Ramos (cell line): ENCODE data around the gene LRRC4C.
"Not testable (repeated sequence)": the region's sequence is repeated elsewhere in the genome, so short reads cannot be mapped to it uniquely, and the experiment has no call there.

Experiments used
- in situ Hi-C: fragments of 300-500 bp; cut with MboI; formaldehyde crosslinking; loops from one replicate; pipeline ENCODE4 v1.14.3; 2022; ENCODE audit warnings: low sequenced_read_pairs; ENCODE audit not compliant: unreplicated experiment

LRRC4C gene

DNA sequence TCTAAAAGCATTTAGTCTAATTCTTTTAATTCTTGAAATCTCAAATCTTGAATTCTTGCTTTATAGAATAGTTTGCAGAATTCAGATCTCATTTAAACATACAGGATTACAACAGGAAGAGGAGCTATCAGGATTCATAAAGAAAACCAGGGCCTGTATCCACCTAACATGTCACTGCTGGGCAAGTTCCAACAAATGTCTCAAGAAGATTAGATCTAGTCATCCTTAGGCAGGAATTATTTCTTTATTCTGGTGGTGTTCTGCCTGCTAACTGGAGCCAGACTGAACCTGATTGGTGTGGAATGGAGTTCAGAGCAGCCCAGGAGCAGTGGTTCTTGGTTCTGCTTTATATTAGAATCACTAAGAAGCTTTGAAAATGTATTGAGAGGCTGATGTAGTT, 500.7 kb downstream of the LRRC4C start:
- in situ Hi-C loops, result no loop called here

- in situ Hi-C loops, result no loop called here
Observed at GRCh38 chr11:40952479-40952878, 507.0 kb downstream of the LRRC4C start.

GRCh38 chr11:40938002-40938401, 521.5 kb downstream of the LRRC4C start:
- in situ Hi-C loops, result no loop called here

- in situ Hi-C loops, result no loop called here
Observed at GRCh38 chr11:40924915-40925314, 534.5 kb downstream of the LRRC4C start.

GRCh38 chr11:40921246-40921645, 538.2 kb downstream of the LRRC4C start:
- in situ Hi-C loops, result no loop called here

GRCh38 chr11:40910774-40911173, 548.7 kb downstream of the LRRC4C start:
- in situ Hi-C loops, result not testable (repeated sequence)

- in situ Hi-C loops, result no loop called here
Observed at GRCh38 chr11:40894501-40894900, 565.0 kb downstream of the LRRC4C start.

DNA sequence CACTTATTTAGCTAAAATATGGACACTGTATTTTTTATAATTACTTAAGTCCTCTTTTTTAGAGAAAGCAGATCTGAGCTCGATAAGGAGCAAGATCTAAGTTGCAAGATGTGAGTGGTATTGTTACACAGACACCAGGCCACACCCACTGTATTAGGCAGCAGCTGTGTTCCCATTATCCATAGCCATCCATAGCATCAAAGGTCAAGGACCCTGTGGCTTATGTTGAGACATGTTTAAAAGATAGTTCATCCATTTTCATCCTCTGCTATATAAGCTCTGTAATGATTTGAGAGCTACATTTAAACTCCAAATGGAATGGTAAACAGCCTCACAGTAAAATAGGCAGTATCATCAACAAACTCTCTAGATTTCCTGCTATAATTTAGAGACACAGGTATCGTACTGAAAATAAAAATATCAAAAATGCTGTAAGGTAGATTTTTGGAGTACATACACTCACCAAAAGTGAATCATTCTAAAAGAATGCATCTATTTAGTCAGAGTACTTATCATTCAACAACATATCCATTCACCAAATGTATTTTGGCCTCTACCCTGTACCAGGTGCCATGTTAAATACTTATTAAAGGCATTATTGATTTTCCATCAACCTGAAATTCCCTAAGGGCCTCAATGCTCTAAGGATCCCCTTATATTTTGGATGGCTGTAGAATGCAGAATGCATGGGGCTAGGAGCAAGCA, 574.0 kb downstream of the LRRC4C start:
- in situ Hi-C loops, result no loop called here

- in situ Hi-C loops, result no loop called here
Observed at GRCh38 chr11:40882301-40882700, 577.2 kb downstream of the LRRC4C start.

- in situ Hi-C loops, result no loop called here
Observed at GRCh38 chr11:40879911-40880310, 579.5 kb downstream of the LRRC4C start.

DNA sequence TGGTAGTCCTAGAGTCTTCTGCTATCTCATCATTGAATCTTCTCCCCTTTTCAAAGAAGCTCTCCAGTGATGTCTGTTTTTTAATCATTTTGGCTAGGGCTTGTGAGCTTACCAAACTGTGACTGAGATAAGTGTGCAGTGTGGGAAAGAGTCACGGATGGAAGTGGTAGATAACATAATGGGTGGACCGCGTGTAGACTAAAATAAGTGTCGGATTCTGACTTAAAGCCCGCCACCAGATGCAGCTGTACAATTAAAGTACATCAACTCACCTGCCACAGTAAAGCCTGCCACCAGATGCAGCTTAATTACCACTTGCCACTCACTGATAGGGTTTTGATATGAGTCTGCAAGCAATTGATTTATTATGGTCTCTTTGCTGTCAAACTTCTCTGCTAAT, 581.5 kb downstream of the LRRC4C start:
- in situ Hi-C loops, result no loop called here

- in situ Hi-C loops, result no loop called here
Observed at GRCh38 chr11:40877256-40877655, 582.2 kb downstream of the LRRC4C start.

DNA sequence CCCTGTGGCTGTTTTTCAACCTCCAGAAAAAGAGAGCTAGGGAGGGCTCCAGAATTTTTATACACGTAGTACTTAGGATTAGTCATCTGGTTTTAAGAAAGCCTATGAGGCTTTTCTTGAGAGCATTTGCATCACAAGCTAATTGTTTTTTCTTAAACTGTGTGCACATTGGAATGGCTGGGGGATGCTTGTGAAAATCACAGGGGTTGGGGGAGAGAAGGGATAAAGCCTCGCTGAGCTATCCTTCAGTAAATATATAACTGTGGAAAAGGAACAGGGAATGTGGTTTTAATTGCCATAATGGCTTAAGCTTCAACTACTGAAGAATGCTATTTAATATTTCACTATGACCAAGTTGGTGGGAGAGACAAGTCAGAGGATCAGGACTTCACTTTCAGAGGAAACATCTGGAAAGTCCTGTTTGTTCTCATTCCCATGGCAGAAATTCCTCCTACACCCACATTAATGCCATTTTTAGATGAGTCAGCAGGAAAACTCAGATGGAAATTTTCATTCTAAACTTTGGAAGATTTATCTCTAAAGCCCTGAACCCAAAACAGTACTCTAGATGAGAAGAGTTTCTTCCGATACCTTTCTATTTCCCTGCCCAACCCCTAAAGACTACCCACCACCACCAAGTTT, 591.3 kb downstream of the LRRC4C start:
- in situ Hi-C loops, result no loop called here

GRCh38 chr11:40857754-40858153, 601.7 kb downstream of the LRRC4C start:
- in situ Hi-C loops, result not testable (repeated sequence)

GRCh38 chr11:40842750-40843339, 616.6 kb downstream of the LRRC4C start:
- in situ Hi-C loops, result no loop called here

GRCh38 chr11:40841231-40841630, 618.2 kb downstream of the LRRC4C start:
- in situ Hi-C loops, result no loop called here

DNA sequence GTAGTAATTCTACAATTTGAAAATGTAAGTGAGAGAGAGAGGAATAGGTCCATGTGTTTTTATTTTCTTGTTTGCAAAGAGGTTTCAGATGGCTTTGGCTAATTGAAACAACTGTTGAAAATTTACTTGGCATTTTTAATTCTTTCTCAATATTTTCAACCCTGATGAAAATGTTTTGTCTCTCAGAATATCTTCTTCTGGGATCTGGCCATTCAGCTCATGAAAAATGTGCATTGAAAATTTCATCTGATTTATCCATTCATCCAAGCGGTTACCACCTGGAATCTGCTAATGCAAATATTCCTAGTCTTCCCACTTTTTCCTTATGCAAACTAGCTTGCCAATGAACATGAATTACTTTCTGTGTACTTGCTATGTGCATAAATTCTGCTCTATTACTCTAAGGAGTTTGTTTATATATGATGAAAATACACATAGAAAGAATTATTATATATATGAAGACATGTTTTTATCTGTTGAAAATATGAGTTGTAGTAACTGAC, 621.2 kb downstream of the LRRC4C start:
- in situ Hi-C loops, result no loop called here

GRCh38 chr11:40827116-40827515, 632.3 kb downstream of the LRRC4C start:
- in situ Hi-C loops, result no loop called here

GRCh38 chr11:40826601-40827000, 632.9 kb downstream of the LRRC4C start:
- in situ Hi-C loops, result no loop called here

- in situ Hi-C loops, result no loop called here
Observed at GRCh38 chr11:40825201-40825834, 634.1 kb downstream of the LRRC4C start.

DNA sequence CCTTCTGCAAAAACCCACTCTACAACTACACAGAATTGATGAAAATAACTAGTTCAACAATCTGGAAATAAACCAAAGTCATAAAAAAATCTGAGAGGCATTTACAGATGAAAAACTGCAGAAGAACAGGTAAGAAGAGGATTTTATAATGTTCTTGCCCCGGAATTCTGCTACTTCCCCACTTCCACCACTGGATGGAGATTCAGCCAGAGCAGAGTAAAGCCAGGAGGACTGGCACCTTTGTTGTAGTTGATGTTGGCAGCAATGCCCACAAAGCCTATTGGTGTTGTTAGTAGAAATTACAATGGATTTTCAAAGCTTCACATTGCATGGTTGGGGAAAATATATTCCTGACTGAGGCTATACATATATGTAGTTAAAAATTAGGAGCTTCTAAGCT, 640.2 kb downstream of the LRRC4C start:
- in situ Hi-C loops, result no loop called here
